IPS-18c (cell line): ENCODE data around the gene IGF1.
"Not testable (repeated sequence)": the region's sequence is repeated elsewhere in the genome, so short reads cannot be mapped to it uniquely, and the experiment has no call there.

Experiments used
- H3K4me3 ChIP-seq: 2 replicates; pipeline ENCODE4 v1.7.0; 2013; ENCODE audit warnings: low read depth, mild to moderate bottlenecking, low read length, moderate library complexity; ENCODE audit not compliant: insufficient read depth
- H3K9me3 ChIP-seq: one replicate; pipeline ENCODE4 v1.6.1; 2013; ENCODE audit warnings: mild to moderate bottlenecking, low read length, moderate library complexity; ENCODE audit not compliant: control insufficient read depth, insufficient read depth

IGF1 gene

GRCh38 chr12:102472496-102472895, 7.9 kb downstream of the IGF1 start:
- no peak overlapping the region for H3K4me3 ChIP-seq
- no peaks in the 10 kb centered on the region for H3K9me3 ChIP-seq

GRCh38 chr12:102471556-102471955, 8.8 kb downstream of the IGF1 start:
- no peaks in the 10 kb centered on the region for H3K9me3 ChIP-seq

GRCh38 chr12:102470945-102471344, 9.4 kb downstream of the IGF1 start:
- Histone ChIP-seq H3K4me3 (no peak overlapping the region), H3K9me3 (no peaks in the 10 kb centered on the region)

More at GRCh38 chr12:102471556-102471955, 8.8 kb downstream of the IGF1 start:
- H3K4me3 ChIP-seq = no peak overlapping the region

- Histone ChIP-seq H3K9me3 (no peaks in the 10 kb centered on the region), H3K4me3 (no peak overlapping the region)
These were observed 12.0 kb downstream of the IGF1 start for GRCh38 chr12:102468261-102468915.

- Histone ChIP-seq H3K9me3 (no peaks in the 10 kb centered on the region), H3K4me3 (no peak overlapping the region)
These were observed 14.4 kb downstream of the IGF1 start for GRCh38 chr12:102465762-102466560.

- H3K4me3 ChIP-seq = no peak overlapping the region
- H3K9me3 ChIP-seq = no peaks in the 10 kb centered on the region
These were observed 16.6 kb downstream of the IGF1 start for GRCh38 chr12:102463659-102464249.

GRCh38 chr12:102462795-102463465, 17.4 kb downstream of the IGF1 start:
- H3K9me3 ChIP-seq = no peaks in the 10 kb centered on the region
- no peak overlapping the region for H3K4me3 ChIP-seq

- H3K9me3 ChIP-seq = no peaks in the 10 kb centered on the region
- no peak overlapping the region for H3K4me3 ChIP-seq
These were observed 18.0 kb downstream of the IGF1 start for GRCh38 chr12:102462386-102462785.

- Histone ChIP-seq H3K9me3 (no peaks in the 10 kb centered on the region), H3K4me3 (no peak overlapping the region)
These were observed 18.9 kb downstream of the IGF1 start for GRCh38 chr12:102461501-102461900.

- no peak overlapping the region for H3K4me3 ChIP-seq
- no peaks in the 10 kb centered on the region for H3K9me3 ChIP-seq
These were observed 21.0 kb downstream of the IGF1 start for GRCh38 chr12:102459314-102459713.

GRCh38 chr12:102454808-102455760, 25.3 kb downstream of the IGF1 start:
- Histone ChIP-seq H3K9me3 (no peaks in the 10 kb centered on the region), H3K4me3 (no peak overlapping the region)

- Histone ChIP-seq H3K9me3 (no peaks in the 10 kb centered on the region), H3K4me3 (no peak overlapping the region)
These were observed 26.0 kb downstream of the IGF1 start for GRCh38 chr12:102454330-102454729.

- Histone ChIP-seq H3K4me3 (no peak overlapping the region), H3K9me3 (no peaks in the 10 kb centered on the region)
These were observed 27.8 kb downstream of the IGF1 start for GRCh38 chr12:102452605-102453004.

GRCh38 chr12:102449018-102449417, 31.3 kb downstream of the IGF1 start:
- H3K9me3 ChIP-seq, H3K4me3 ChIP-seq: not testable (repeated sequence)

GRCh38 chr12:102447426-102447825, 32.9 kb downstream of the IGF1 start:
- H3K9me3 ChIP-seq, H3K4me3 ChIP-seq: not testable (repeated sequence)

- no peak overlapping the region for H3K4me3 ChIP-seq
- H3K9me3 ChIP-seq = peaks cover 2% of the 10 kb centered on the region
These were observed 35.7 kb downstream of the IGF1 start for GRCh38 chr12:102444707-102445106.

GRCh38 chr12:102444093-102444492, 36.3 kb downstream of the IGF1 start:
- Histone ChIP-seq H3K9me3 (peaks cover 2% of the 10 kb centered on the region), H3K4me3 (no peak overlapping the region)
